OCI-LY7 (cell line): ENCODE results near the gene MVB12B. TPM values are rescaled to one million over a fixed set of nuclear protein-coding genes. Genes with fewer than 3 reads are reported as not detected.

ENCODE experiments used
- BruUV-seq: library from RNA; stranded (reverse); fragments of 400-500 nt; replicated peaks from 2 replicates; lab custom pipeline; 2021; lab: Mats Ljungman, UMichigan
- CTCF ChIA-PET: fragments of 300-600 bp; sonication (Branson Sonifier 250); formaldehyde crosslinking; loops from one replicate; lab custom pipeline; 2022; ENCODE audit warnings: antibody characterized with exemption; ENCODE audit not compliant: unreplicated experiment; lab: Charles Lee
- POLR2A ChIA-PET: fragments of 300-600 bp; sonication (Branson Sonifier 250); formaldehyde crosslinking; loops from one replicate; lab custom pipeline; 2022; ENCODE audit warnings: antibody characterized with exemption; lab: Charles Lee
- DNase-seq: peaks from one replicate; pipeline ENCODE4 v3.0.0-alpha.2; 2015; ENCODE audit warnings: low spot score
- H2AFZ ChIP-seq: fragments of 200-600 bp; sonication (generic), shearing (Covaris generic); 2 replicates; pipeline ENCODE4 v1.6.1; 2014; ENCODE audit warnings: mild to moderate bottlenecking, antibody characterized with exemption, low read length, moderate library complexity
- H3K27ac ChIP-seq: fragments of 200-600 bp; sonication (generic); 2 replicates; pipeline ENCODE4 v1.5.1; 2014; ENCODE audit warnings: mixed run types, low read depth, mild to moderate bottlenecking, moderate library complexity, low read length, inconsistent platforms; ENCODE audit not compliant: poor library complexity, severe bottlenecking
- H3K36me3 ChIP-seq: fragments of 200-600 bp; sonication (generic); 2 replicates; pipeline ENCODE4 v1.6.1; 2014; ENCODE audit warnings: mild to moderate bottlenecking, antibody characterized with exemption, low read length, moderate library complexity, mixed read lengths; ENCODE audit not compliant: insufficient read depth
- H3K4me1 ChIP-seq: fragments of 200-600 bp; sonication (generic); 2 replicates; pipeline ENCODE4 v1.5.1; 2014; ENCODE audit warnings: mild to moderate bottlenecking, low read length; ENCODE audit not compliant: insufficient read depth, poor library complexity, severe bottlenecking
- H3K4me2 ChIP-seq: fragments of 200-600 bp; sonication (generic); 2 replicates; pipeline ENCODE4 v1.6.1; 2014; ENCODE audit warnings: mild to moderate bottlenecking, low read length
- H3K4me3 ChIP-seq: fragments of 200-600 bp; sonication (generic); 2 replicates; pipeline ENCODE4 v1.5.1; 2014; ENCODE audit warnings: mild to moderate bottlenecking, low read depth, low read length; ENCODE audit not compliant: poor library complexity, severe bottlenecking
- H3K79me2 ChIP-seq: fragments of 200-600 bp; sonication (generic); 2 replicates; pipeline ENCODE4 v1.6.1; 2016; ENCODE audit warnings: low read depth, mild to moderate bottlenecking, low read length, moderate library complexity, mixed read lengths; ENCODE audit not compliant: insufficient read depth
- H3K9me2 ChIP-seq: fragments of 200-600 bp; sonication (generic); 2 replicates; pipeline ENCODE4 v1.6.1; 2016; ENCODE audit warnings: mild to moderate bottlenecking, low read length, mixed read lengths; ENCODE audit not compliant: insufficient read depth
- H3K9me3 ChIP-seq: fragments of 200-600 bp; sonication (generic); 2 replicates; pipeline ENCODE4 v1.6.1; 2014; ENCODE audit warnings: mild to moderate bottlenecking, mixed run types, low read length, mixed read lengths
- H4K20me1 ChIP-seq: fragments of 200-600 bp; sonication (generic); 2 replicates; pipeline ENCODE4 v1.6.1; 2014; ENCODE audit warnings: mild to moderate bottlenecking, antibody characterized with exemption, low read length, moderate library complexity, mixed read lengths; ENCODE audit not compliant: insufficient read depth
- EZH2phosphoT487 ChIP-seq: fragments of 200-600 bp; sonication (generic); IDR thresholded peaks from 2 replicates; pipeline ENCODE4 v1.6.1; 2018; ENCODE audit warnings: low read depth, borderline replicate concordance, mild to moderate bottlenecking, mixed run types, antibody characterized with exemption, low read length, moderate library complexity, mixed read lengths
- intact Hi-C: fragments of 100-400 bp; cut with micrococcal nuclease; formaldehyde crosslinking; loops from one replicate; pipeline ENCODE4 v1.10.0; 2022; ENCODE audit not compliant: unreplicated experiment
- total RNA-seq, 2 experiments: library from RNA; depleted of rRNA in 1 of 2; stranded (reverse); fragments of >200 nt in 1 of 2; shearing (Covaris generic) in 1 of 2; gene quantifications; 2 replicates each; pipeline ENCODE4 v1.2.3, GENCODE V29; 2014 to 2022
- TF ChIP-seq, protein P1 (sequence below): fragments of 200-600 bp; sonication (generic); conservative IDR thresholded peaks from 2 replicates; pipeline ENCODE4 v1.5.1; 2014; ENCODE audit warnings: mild to moderate bottlenecking, antibody characterized with exemption, low read length, moderate library complexity, mixed read lengths

MVB12B gene
- total RNA-seq, 2 experiments from 2014 or later, result 1.3 TPM; not detected in 1

DNA sequence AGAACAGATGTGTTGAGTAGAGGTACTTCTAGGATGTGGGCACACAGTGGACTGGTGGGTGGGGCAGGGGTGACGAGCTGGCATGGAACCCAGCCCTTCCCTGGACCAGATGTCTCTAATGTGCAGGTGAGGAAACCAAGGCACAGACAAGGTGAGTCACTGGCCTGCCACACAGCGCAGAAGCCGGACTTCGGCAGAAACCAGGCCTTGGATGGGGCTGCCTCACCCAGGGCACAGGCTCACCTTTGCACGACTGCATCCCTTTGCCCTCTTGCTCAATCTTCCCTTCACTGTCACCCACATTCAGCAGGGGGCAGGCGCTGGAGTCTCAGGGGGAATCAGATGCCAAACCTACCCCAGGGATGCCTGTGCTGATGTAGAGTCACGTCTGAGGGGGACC is 221.7 kb downstream of the MVB12B start:
- CTCF ChIA-PET, result no interaction called here
- Histone ChIP-seq H3K79me2 (no peaks in the 10 kb centered on the region), H4K20me1 (no peaks in the 10 kb centered on the region), H3K27ac (no peak overlapping the region), H3K4me2 (no peak overlapping the region), H2AFZ (no peak overlapping the region), H3K4me1 (no peaks in the 10 kb centered on the region), H3K4me3 (no peak overlapping the region), H3K9me3 (no peaks in the 10 kb centered on the region), H3K9me2 (no peaks in the 10 kb centered on the region), H3K36me3 (no peaks in the 10 kb centered on the region)
- intact Hi-C loops, result no loop called here
- no peak for TF ChIP-seq EZH2phosphoT487
- TF ChIP-seq, protein P1, sequence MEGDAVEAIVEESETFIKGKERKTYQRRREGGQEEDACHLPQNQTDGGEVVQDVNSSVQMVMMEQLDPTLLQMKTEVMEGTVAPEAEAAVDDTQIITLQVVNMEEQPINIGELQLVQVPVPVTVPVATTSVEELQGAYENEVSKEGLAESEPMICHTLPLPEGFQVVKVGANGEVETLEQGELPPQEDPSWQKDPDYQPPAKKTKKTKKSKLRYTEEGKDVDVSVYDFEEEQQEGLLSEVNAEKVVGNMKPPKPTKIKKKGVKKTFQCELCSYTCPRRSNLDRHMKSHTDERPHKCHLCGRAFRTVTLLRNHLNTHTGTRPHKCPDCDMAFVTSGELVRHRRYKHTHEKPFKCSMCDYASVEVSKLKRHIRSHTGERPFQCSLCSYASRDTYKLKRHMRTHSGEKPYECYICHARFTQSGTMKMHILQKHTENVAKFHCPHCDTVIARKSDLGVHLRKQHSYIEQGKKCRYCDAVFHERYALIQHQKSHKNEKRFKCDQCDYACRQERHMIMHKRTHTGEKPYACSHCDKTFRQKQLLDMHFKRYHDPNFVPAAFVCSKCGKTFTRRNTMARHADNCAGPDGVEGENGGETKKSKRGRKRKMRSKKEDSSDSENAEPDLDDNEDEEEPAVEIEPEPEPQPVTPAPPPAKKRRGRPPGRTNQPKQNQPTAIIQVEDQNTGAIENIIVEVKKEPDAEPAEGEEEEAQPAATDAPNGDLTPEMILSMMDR, result no peak
- POLR2A ChIA-PET, result no interaction called here
- DNase-seq, result no peak
- no TSS peak for BruUV-seq

DNA sequence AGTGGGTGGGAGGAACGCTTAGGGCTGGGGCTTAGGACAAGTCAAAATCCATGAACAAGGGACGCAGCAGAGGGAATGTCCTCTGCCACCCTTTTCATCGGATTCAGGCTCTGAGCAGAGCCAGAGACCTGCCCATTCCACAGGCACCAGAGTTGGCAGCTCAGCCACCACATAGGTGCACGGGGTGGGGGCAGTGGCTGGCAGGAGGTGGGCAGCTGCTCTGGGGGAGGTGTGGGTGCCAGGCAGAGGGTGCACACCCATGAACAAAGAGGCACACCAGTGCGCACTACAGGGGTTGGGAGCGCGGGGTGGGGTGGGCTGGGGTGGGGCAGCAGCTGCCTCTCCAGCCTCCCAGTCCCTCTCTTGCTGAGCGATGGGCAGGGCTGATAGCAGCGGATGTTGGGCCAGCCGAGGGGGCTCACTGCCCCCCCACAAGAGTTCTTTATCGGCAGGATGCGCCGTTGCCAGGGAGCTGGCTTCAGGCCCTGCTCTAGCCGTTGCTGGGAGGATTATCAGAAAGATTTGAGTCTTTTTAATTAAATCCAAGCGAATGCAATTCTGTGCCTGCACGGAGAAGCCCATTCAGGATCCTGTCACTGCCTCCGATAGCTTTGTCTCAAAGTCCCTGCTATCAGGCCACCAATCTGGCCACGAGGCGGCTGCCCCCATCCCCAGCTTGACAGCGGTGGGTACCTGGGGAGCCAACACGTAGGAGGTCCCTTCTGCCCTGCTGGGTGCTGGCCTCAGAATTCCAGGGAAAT is 222.8 kb downstream of the MVB12B start:
- no peaks in the 10 kb centered on the region for H3K9me3 ChIP-seq
- no peak overlapping the region for H3K4me3 ChIP-seq
- TF ChIP-seq, protein P1, result no peak
- no peak for TF ChIP-seq EZH2phosphoT487
- ChIA-PET CTCF (no interaction called here), POLR2A (interaction anchor here (0.7 kb wide), 1 partner anchor 47 kb away, joined by 3 read pairs; no protein-coding TSS in a partner anchor)
- DNase-seq, result no peak
- H3K27ac ChIP-seq, result no peak overlapping the region
- H2AFZ ChIP-seq, result no peak overlapping the region
- no peak overlapping the region for H3K4me2 ChIP-seq
- intact Hi-C loops, result no loop called here
- H4K20me1 ChIP-seq, result no peaks in the 10 kb centered on the region
- H3K36me3 ChIP-seq, result no peaks in the 10 kb centered on the region
- H3K79me2 ChIP-seq, result no peaks in the 10 kb centered on the region
- no TSS peak for BruUV-seq
- no peaks in the 10 kb centered on the region for H3K9me2 ChIP-seq
- no peaks in the 10 kb centered on the region for H3K4me1 ChIP-seq

DNA sequence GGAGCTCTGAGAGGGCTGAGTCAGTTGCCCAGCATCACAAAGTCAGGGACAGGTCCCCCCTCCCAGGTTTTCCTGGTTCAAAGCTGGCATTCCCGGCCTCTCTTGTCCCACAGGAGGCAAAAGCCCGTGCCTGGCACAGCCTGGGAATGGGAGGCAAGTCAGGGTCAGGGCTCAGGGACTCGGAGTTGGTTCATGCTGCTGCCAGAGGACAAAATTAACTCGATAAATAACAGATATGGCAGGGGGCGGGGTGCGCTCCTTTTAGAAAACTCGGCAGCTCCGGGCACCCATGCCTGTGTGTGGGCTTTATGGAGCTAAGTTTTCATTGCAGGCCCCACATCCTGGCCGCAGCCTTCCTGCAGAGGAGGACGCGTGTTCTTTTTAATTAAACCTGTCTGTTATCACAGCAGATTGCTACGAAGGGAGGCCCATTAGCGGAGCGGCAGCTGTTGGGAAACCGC is 224.3 kb downstream of the MVB12B start:
- no peaks in the 10 kb centered on the region for H4K20me1 ChIP-seq
- TF ChIP-seq EZH2phosphoT487, result no peak
- TF ChIP-seq, protein P1, result no peak
- DNase-seq, result no peak
- H3K9me3 ChIP-seq, result no peaks in the 10 kb centered on the region
- no peaks in the 10 kb centered on the region for H3K36me3 ChIP-seq
- H3K9me2 ChIP-seq, result no peaks in the 10 kb centered on the region
- no peaks in the 10 kb centered on the region for H3K79me2 ChIP-seq
- BruUV-seq, result no TSS peak
- no peaks in the 10 kb centered on the region for H3K4me1 ChIP-seq
- no peak overlapping the region for H3K4me3 ChIP-seq
- ChIA-PET CTCF (interaction anchor here (1.1 kb wide), 1 partner anchor 12 kb away, joined by 3 read pairs; no protein-coding TSS in a partner anchor), POLR2A (no interaction called here)
- H3K27ac ChIP-seq, result no peak overlapping the region
- intact Hi-C loops, result no loop called here
- H2AFZ ChIP-seq, result no peak overlapping the region
- no peak overlapping the region for H3K4me2 ChIP-seq
